Aorta (tissue), 5 donors: ENCODE data around the gene WIPF2. TPM values are rescaled to one million over a fixed set of nuclear protein-coding genes. Genes with fewer than 3 reads are reported as not detected.

Experiments
- ATAC-seq: fragments of 200-7000 bp; cut with Tn5 transposase; one replicate; pipeline ENCODE4 v1.9.1; 2022; ENCODE audit warnings: moderate library complexity; ENCODE audit not compliant: low FRiP score
- DNase-seq, 2 donors: peaks; one replicate each; pipeline ENCODE4 v3.0.0-alpha.2; 2020
- H3K27ac ChIP-seq, 2 donors: one replicate each; pipeline ENCODE4 v1.5.1; 2013; ENCODE audit warnings: low read length in 2 of 2, mild to moderate bottlenecking in 2 of 2, moderate library complexity in 2 of 2, control low read depth in 1 of 2, inconsistent platforms in 1 of 2, low read depth in 1 of 2
- H3K27me3 ChIP-seq, 2 donors: one replicate each; pipeline ENCODE4 v1.6.1; 2013; ENCODE audit warnings: control low read depth in 1 of 2, low read length in 1 of 2, mild to moderate bottlenecking in 1 of 2, moderate library complexity in 1 of 2; ENCODE audit not compliant: insufficient read depth in 2 of 2, control insufficient read depth in 1 of 2
- H3K36me3 ChIP-seq, 2 donors: one replicate each; pipeline ENCODE4 v1.6.1; 2013; ENCODE audit warnings: control low read depth in 1 of 2, low read length in 1 of 2, mild to moderate bottlenecking in 1 of 2; ENCODE audit not compliant: insufficient read depth in 2 of 2, control insufficient read depth in 1 of 2
- H3K4me1 ChIP-seq, 2 donors: one replicate each; pipeline ENCODE4 v1.6.1; 2013; ENCODE audit warnings: low read length in 2 of 2, control low read depth in 1 of 2, mild to moderate bottlenecking in 1 of 2, moderate library complexity in 1 of 2; ENCODE audit not compliant: insufficient read depth in 2 of 2, control insufficient read depth in 1 of 2
- H3K4me3 ChIP-seq, 2 donors: one replicate each; pipeline ENCODE4 v1.5.1; 2013; ENCODE audit warnings: low read length in 2 of 2, control low read depth in 1 of 2, mild to moderate bottlenecking in 1 of 2
- H3K9me3 ChIP-seq: one replicate; pipeline ENCODE4 v1.6.1; 2013; ENCODE audit warnings: mild to moderate bottlenecking, low read length; ENCODE audit not compliant: control insufficient read depth
- WGBS, 2 donors: extraction: QIAGEN DNeasy Blood & Tissue Kit; methylation state at CpG; one replicate each; pipeline ENCODE4 v1.1.7; 2013; 5-methylcytosine and 5-hydroxymethylcytosine counted together
- intact Hi-C, 2 donors: fragments of 100-400 bp; cut with DNase I; formaldehyde crosslinking; loops; one replicate each; pipeline versions ENCODE4 v1.14.2 to v1.15.0; 2022
- microRNA-seq, 2 donors: library from miRNA; unstranded; fragments of <30 nt; microRNA quantifications; one replicate each; pipeline ENCODE4 v1.2.0, GENCODE V29; 2020
- polyA plus RNA-seq, 2 donors: library from polyadenylated mRNA; stranded (reverse); fragments of 200-250 nt; gene quantifications; one replicate each; pipeline ENCODE4 v1.2.3, GENCODE V29; 2013
- total RNA-seq, 2 donors: library from RNA; stranded (reverse); fragmentation: NEBNext Ultra II Directional; extraction: Animal tissue kit (Norgen Biotek cat#: 25700); gene quantifications; one replicate each; pipeline ENCODE4 v1.2.1, GENCODE V29; 2021
- donor health status: healthy with polysubstance abuse.
- donor health status: Bipolar disorder and iron deficiency.
- donor health status: DM: no; HTN: no; CAD: no.
- donor health status: DM: no; HTN: no; CAD: no.
- donor health status: DM: yes; HTN: yes; CAD: no.

Gene WIPF2
- total and polyA plus RNA-seq, 4 donors, result 6.3 to 28.6 (median 18.4) TPM

DNA sequence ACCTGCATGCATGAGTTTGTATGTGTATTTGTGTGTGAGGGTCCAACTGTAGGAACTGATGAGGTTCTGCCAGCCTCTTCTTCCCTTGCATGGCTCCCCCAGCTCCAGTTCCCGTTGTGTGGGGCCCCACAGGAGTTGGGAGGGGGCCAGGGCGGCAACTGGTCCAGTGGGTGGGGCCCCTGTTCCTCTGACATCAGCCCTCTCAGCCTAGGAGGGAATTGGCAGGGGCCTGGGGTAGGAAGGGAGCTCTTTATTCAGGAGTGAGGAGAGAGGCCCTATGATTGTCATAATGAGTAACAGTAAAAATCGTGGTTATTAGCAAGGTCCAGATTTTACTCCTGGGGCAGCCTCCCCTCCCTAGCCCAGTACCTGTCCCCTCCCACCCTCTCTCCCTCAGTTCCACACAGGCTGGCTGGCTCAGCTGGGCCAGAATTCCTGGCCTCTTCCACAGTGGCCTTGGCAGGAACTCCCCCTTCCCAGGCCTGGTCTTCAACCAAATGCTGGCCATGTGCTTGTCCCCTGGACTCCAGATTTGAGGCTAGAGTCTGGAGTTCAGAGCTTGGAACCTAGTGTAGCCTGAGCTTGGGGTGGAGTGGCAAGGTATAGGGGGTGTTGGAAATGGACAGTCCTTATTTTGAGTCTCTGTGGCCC is 108.8 kb downstream of the WIPF2 start:
- ATAC-seq, result no peak
- WGBS, 2 donors, result 0 to 4% methylated on average over 3 of the region's 3 CpGs
- intact Hi-C loops, result no loop called here

DNA sequence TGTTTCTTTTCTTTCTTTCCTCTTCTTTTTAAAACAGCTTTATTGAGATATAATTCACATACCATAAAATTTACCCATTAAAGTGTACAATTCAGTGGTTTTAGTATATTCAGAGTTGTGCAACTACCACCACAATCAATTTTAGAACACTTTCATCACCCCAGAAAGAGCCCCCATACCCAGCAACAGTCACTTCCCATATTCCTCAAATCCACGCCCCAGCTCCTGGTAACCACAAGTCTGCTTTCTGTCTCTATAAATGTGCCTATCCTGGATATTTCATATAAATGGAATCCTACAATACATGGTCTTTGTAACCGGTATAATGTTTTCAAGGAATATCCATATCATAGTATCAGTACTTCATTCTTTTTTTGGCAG is 109.3 kb downstream of the WIPF2 start:
- intact Hi-C loops, result no loop called here
- H3K27ac ChIP-seq, result no peak overlapping the region

More for the DNA sequence above, 108.8 kb downstream of the WIPF2 start:
- no peaks in the 10 kb centered on the region for H3K36me3 ChIP-seq
- no peak overlapping the region for H3K27ac ChIP-seq
- H3K27me3 ChIP-seq, result no peaks in the 10 kb centered on the region
- no peaks in the 10 kb centered on the region for H3K9me3 ChIP-seq
- H3K4me3 ChIP-seq, result no peak overlapping the region
- no peak for DNase-seq
- H3K4me1 ChIP-seq, result peaks cover 0 to 12% of the 10 kb centered on the region in 2 donors

DNA sequence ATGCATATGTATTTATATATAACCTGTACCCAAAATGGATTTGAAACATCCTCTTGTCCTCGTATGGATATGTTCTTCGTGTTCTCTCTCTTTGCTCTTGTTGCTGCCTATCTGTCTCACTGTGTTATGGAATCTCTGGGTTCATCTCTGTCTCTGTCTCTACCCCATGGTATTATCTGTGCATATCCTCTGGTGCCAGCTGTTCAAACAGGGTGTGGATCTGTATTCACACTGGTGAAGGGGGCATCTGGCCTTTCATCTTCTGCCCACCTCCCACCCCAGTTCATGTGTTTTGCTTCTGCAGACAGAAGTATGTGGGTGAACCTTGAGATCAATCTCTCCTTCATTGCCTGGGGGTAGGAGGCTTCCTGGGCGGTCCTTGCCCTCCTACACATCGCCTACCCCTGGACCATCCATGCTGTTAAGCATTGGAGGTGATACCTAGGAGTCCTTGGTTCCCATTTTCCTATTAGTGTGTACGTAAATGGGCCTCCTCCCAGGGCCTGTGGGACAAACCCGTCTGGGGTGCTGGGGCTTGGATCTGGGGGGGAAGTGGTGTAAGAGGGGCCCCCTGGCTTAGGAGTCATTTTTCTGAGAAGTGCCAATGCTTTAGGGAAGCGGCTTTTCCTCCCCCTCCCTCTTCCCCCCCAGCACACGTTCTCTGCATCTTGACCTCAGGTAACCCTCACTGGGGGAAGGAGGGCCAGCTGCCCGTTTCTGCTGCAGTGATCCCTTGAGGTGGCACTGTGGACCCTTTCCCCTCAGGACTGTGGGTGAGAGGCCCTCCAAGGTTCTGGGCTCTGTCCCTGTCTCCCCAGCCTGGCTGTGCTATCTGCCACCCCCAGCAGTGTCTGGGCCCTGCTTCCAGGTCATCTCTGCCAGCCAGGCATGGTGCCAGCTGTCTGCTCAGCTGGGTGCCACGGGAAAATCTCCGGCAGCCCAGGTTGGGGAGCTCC is 111.0 kb downstream of the WIPF2 start:
- ATAC-seq (no peak), DNase-seq (no peak)
- 28 to 31% methylated on average over 11 of the region's 11 CpGs for WGBS, 2 donors
- peak overlapping the region in 1 of 2 donors; percentile 17 for H3K27ac ChIP-seq
- no peaks in the 10 kb centered on the region for H3K9me3 ChIP-seq
- no peak overlapping the region for H3K4me3 ChIP-seq
- H3K36me3 ChIP-seq, result no peaks in the 10 kb centered on the region
- no peaks in the 10 kb centered on the region for H3K27me3 ChIP-seq
- peaks cover 0 to 7% of the 10 kb centered on the region in 2 donors for H3K4me1 ChIP-seq
- intact Hi-C loops, result loop anchor here in 1 of 2 donors (10.0 kb wide), 1 partner anchor 235 kb away; no protein-coding TSS in a partner anchor

More for the DNA sequence above, 109.3 kb downstream of the WIPF2 start:
- Histone ChIP-seq H3K4me3 (no peak overlapping the region), H3K9me3 (no peaks in the 10 kb centered on the region), H3K4me1 (peaks cover 0 to 12% of the 10 kb centered on the region in 2 donors), H3K36me3 (no peaks in the 10 kb centered on the region), H3K27me3 (no peaks in the 10 kb centered on the region)
- WGBS, 2 donors, result 90 to 92% methylated on average over 2 of the region's 2 CpGs
- ATAC-seq (no peak), DNase-seq (no peak)

DNA sequence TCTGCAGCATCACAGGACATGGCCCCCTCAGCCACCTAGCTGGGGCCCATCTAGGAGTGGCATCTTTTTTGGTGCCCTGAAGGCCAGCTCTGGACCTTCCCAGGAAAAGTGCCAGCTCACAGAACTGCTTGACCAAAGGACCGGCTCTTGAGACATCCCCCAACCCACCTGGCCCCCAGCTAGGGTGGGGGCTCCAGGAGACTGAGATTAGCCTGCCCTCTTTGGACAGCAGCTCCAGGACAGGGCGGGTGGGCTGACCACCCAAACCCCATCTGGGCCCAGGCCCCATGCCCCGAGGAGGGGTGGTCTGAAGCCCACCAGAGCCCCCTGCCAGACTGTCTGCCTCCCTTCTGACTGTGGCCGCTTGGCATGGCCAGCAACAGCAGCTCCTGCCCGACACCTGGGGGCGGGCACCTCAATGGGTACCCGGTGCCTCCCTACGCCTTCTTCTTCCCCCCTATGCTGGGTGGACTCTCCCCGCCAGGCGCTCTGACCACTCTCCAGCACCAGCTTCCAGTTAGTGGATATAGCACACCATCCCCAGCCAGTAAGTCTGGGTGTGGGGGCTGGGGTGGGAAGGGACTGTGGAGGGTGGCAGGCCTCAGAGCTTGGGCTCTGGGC is 111.9 kb downstream of the WIPF2 start:
- WGBS, 2 donors, result 79 to 83% methylated on average over 10 of the region's 10 CpGs

DNA sequence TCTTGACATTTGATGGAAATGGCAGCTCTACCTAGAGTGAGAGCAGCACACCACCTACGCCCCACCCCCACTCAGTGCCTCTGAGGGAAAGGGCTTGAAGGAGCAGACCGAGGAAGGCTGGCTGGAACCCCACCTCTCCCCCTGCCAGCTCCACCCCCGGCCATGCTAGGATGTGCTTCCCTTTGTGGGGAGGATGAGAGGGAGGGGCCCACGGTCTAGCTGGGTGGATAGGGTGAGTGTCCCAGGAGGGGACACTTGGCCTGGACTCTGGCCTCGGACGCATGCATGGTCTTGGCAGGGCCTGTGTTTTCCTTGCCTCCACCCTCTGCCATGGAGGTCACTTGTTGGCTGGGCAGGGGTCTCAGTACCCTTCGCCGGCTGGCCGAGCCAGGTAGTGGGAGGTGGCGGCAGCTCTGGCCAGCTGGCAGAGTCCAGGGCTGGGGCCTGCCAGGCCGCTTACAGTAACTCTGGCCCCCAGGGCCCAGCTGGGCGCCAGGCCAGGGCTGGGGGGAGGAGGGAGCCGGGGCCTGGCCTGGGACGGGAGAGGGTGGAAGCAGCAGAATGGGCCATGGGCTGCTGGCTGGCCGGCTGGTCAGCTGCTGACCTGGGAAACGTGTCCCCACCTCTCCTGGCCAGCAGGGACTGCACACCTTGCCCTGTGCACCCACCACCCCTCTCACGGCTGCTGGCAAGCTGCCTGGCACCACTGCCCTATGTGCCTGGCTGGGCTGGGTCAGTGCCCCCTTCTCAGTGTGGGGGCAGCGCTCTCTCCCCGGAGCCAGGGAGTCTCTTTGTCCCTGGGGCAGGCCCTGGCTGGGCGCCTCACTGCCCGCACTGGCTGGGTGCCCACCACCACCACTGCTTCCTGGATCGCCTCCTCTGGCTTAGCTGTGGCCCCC is 112.9 kb downstream of the WIPF2 start:
- WGBS, 2 donors, result 3 to 5% methylated on average over 18 to 22 of the region's 22 CpGs
- Histone ChIP-seq H3K4me3 (no peak overlapping the region), H3K27ac (peak overlapping the region in 1 of 2 donors; percentile 86), H3K9me3 (no peaks in the 10 kb centered on the region), H3K4me1 (peaks cover 0 to 7% of the 10 kb centered on the region in 2 donors), H3K36me3 (no peaks in the 10 kb centered on the region), H3K27me3 (no peaks in the 10 kb centered on the region)
- intact Hi-C loops, result loop anchor here in 1 of 2 donors (10.0 kb wide), 1 partner anchor 237 kb away; no protein-coding TSS in a partner anchor
- ATAC-seq (peak; percentile 94), DNase-seq (peak; percentile 93 to 96)

More for the DNA sequence above, 111.9 kb downstream of the WIPF2 start:
- H3K9me3 ChIP-seq, result no peaks in the 10 kb centered on the region
- intact Hi-C loops, result loop anchor here in 1 of 2 donors (10.0 kb wide), 1 partner anchor 236 kb away; no protein-coding TSS in a partner anchor
- no peak for DNase-seq
- H3K27me3 ChIP-seq, result no peaks in the 10 kb centered on the region
- ATAC-seq, result no peak
- peaks cover 0 to 7% of the 10 kb centered on the region in 2 donors for H3K4me1 ChIP-seq
- H3K36me3 ChIP-seq, result no peaks in the 10 kb centered on the region
- no peak overlapping the region for H3K4me3 ChIP-seq
- peak overlapping the region in 1 of 2 donors; percentile 37 for H3K27ac ChIP-seq

Small RNA genes lying within 50 kb of the gene (microRNA-seq; reads per million reads assigned to microRNA genes)
- gene MIR6867, result 0 reads per million in 2 donors

Other genes starting within 250 kb of the WIPF2 start
- gene PSMD3, start 238.5 kb upstream of the WIPF2 start, total RNA-seq, result 10 to 100 TPM; 60.5 to 60.9 TPM
- 10 to 100 TPM; 27.0 to 59.3 TPM for gene PSMD3, start 238.5 kb upstream of the WIPF2 start, polyA plus RNA-seq
- 1 to 10 TPM in 1 of 2 donors, under 1 TPM in 1; 0.39 to 5.4 TPM for gene CSF3, start 203.9 kb upstream of the WIPF2 start, total RNA-seq
- 1 to 10 TPM in 1 of 2 donors, not detected in 1; 2.7 TPM for gene CSF3, start 203.9 kb upstream of the WIPF2 start, polyA plus RNA-seq
- gene MED24, start 164.9 kb upstream of the WIPF2 start, total RNA-seq, result 10 to 100 TPM; 60.8 to 70.9 TPM
- gene MED24, start 164.9 kb upstream of the WIPF2 start, polyA plus RNA-seq, result 10 to 100 TPM; 20.7 to 66.5 TPM
- gene THRA, start 156.3 kb upstream of the WIPF2 start, total RNA-seq, result 10 to 100 TPM; 53.7 to 62.3 TPM
- 10 to 100 TPM; 38.9 to 52.1 TPM for gene THRA, start 156.3 kb upstream of the WIPF2 start, polyA plus RNA-seq
- 10 to 100 TPM; 18.4 to 53.6 TPM for gene NR1D1, start 118.7 kb upstream of the WIPF2 start, total RNA-seq
- gene NR1D1, start 118.7 kb upstream of the WIPF2 start, polyA plus RNA-seq, result 10 to 100 TPM in 1 of 2 donors, 1 to 10 TPM in 1; 8.6 to 28.5 TPM
- 100 to 1,000 TPM in 1 of 2 donors, 10 to 100 TPM in 1; 81.0 to 100 TPM for gene MSL1, start 97.3 kb upstream of the WIPF2 start, total RNA-seq
- gene MSL1, start 97.3 kb upstream of the WIPF2 start, polyA plus RNA-seq, result 100 to 1,000 TPM in 1 of 2 donors, 10 to 100 TPM in 1; 21.2 to 171 TPM
- gene CASC3, start 78.8 kb upstream of the WIPF2 start, total RNA-seq, result 100 to 1,000 TPM; 115 to 116 TPM
- 10 to 100 TPM; 68.3 to 94.7 TPM for gene CASC3, start 78.8 kb upstream of the WIPF2 start, polyA plus RNA-seq
- 10 to 100 TPM; 13.9 to 16.6 TPM for gene RAPGEFL1, start 41.8 kb upstream of the WIPF2 start, total RNA-seq
- 1 to 10 TPM; 6.4 to 8.5 TPM for gene RAPGEFL1, start 41.8 kb upstream of the WIPF2 start, polyA plus RNA-seq
- 1 to 10 TPM; 1.7 to 2.5 TPM for gene CDC6, start 68.6 kb downstream of the WIPF2 start, total RNA-seq
- 1 to 10 TPM in 1 of 2 donors, under 1 TPM in 1; 0.38 to 1.6 TPM for gene CDC6, start 68.6 kb downstream of the WIPF2 start, polyA plus RNA-seq
- 10 to 100 TPM; 52.7 to 88.3 TPM for gene RARA, start 89.9 kb downstream of the WIPF2 start, total RNA-seq
- 10 to 100 TPM; 10.6 to 25.6 TPM for gene RARA, start 89.9 kb downstream of the WIPF2 start, polyA plus RNA-seq
- gene GJD3, start 145.4 kb downstream of the WIPF2 start, total RNA-seq, result 1 to 10 TPM; 1.8 to 2.2 TPM
- gene GJD3, start 145.4 kb downstream of the WIPF2 start, polyA plus RNA-seq, result not detected
- gene TOP2A, start 198.6 kb downstream of the WIPF2 start, total RNA-seq, result 1 to 10 TPM; 1.8 to 4.4 TPM
- gene TOP2A, start 198.6 kb downstream of the WIPF2 start, polyA plus RNA-seq, result 1 to 10 TPM in 1 of 2 donors, under 1 TPM in 1; 0.25 to 2.1 TPM
- 1,000 to 10,000 TPM in 1 of 2 donors, 100 to 1,000 TPM in 1; 799 to 1,001 TPM for gene IGFBP4, start 224.1 kb downstream of the WIPF2 start, total RNA-seq
- gene IGFBP4, start 224.1 kb downstream of the WIPF2 start, polyA plus RNA-seq, result 100 to 1,000 TPM in 1 of 2 donors, 10 to 100 TPM in 1; 99.2 to 457 TPM